Calu3 (cell line): ENCODE results near the gene FOXP1. TPM values are rescaled to one million over a fixed set of nuclear protein-coding genes. Genes with fewer than 3 reads are reported as not detected.
A peak's percentile ranks its signal among the peaks of the same experiment; 100 is the strongest.

Source experiments
- BruUV-seq: library from RNA; stranded (reverse); fragments of 400-500 nt; replicated peaks from 2 replicates; lab custom pipeline; 2021; lab: Mats Ljungman, UMichigan
- CTCF ChIA-PET: fragments of 300-600 bp; sonication (Branson Sonifier 250); formaldehyde crosslinking; loops from one replicate; lab custom pipeline; 2022; ENCODE audit warnings: antibody characterized with exemption; lab: Charles Lee
- DNase-seq: peaks from one replicate; pipeline ENCODE4 v3.0.0; 2022
- H3K27ac Mint-ChIP-seq: one replicate; pipeline ENCODE4 v1.8.0; 2022; ENCODE audit warnings: mixed read lengths; ENCODE audit not compliant: unreplicated experiment
- H3K27me3 Mint-ChIP-seq: one replicate; pipeline ENCODE4 v1.8.0; 2022; ENCODE audit warnings: mixed read lengths; ENCODE audit not compliant: unreplicated experiment
- H3K36me3 Mint-ChIP-seq: one replicate; pipeline ENCODE4 v1.8.0; 2022; ENCODE audit warnings: mild to moderate bottlenecking, moderate library complexity, mixed read lengths; ENCODE audit not compliant: insufficient read depth, unreplicated experiment
- H3K4me1 Mint-ChIP-seq: one replicate; pipeline ENCODE4 v1.8.0; 2022; ENCODE audit warnings: mild to moderate bottlenecking, low read depth, mixed read lengths; ENCODE audit not compliant: unreplicated experiment
- H3K4me3 Mint-ChIP-seq: one replicate; pipeline ENCODE4 v1.8.0; 2022; ENCODE audit warnings: mild to moderate bottlenecking, low read depth, moderate library complexity, mixed read lengths; ENCODE audit not compliant: unreplicated experiment
- H3K9me3 Mint-ChIP-seq: one replicate; pipeline ENCODE4 v1.8.0; 2022; ENCODE audit warnings: low read depth, mixed read lengths; ENCODE audit not compliant: unreplicated experiment
- CTCF ChIP-seq: fragments of 200-600 bp; IDR thresholded peaks from one replicate; pipeline ENCODE4 v1.8.0; 2022; ENCODE audit warnings: antibody characterized with exemption; ENCODE audit not compliant: unreplicated experiment
- intact Hi-C: fragments of 100-400 bp; cut with micrococcal nuclease; formaldehyde crosslinking; loops from one replicate; pipeline ENCODE4 v1.10.0; 2022; ENCODE audit not compliant: unreplicated experiment
- total RNA-seq: library from RNA; stranded (reverse); gene quantifications from 2 replicates; pipeline ENCODE4 v1.2.3, GENCODE V29; 2022

Gene FOXP1
- total RNA-seq, 1 experiment from 2014 or later: 82.8 TPM

GRCh38 chr3:71139496-71139895, 444.0 kb downstream of the FOXP1 start:
- no peak for DNase-seq
- peaks cover 5% of the 10 kb centered on the region for H3K36me3 Mint-ChIP-seq
- CTCF ChIA-PET: no interaction called here
- no peak for TF ChIP-seq CTCF
- H3K27me3 Mint-ChIP-seq: no peaks in the 10 kb centered on the region
- peaks cover 29% of the 10 kb centered on the region for H3K4me1 Mint-ChIP-seq
- H3K4me3 Mint-ChIP-seq: no peak overlapping the region
- no peak overlapping the region for H3K27ac Mint-ChIP-seq
- intact Hi-C loops: no loop called here
- H3K9me3 Mint-ChIP-seq: no peaks in the 10 kb centered on the region
- BruUV-seq: no TSS peak

GRCh38 chr3:71138410-71138809, 445.1 kb downstream of the FOXP1 start:
- H3K9me3 Mint-ChIP-seq: no peaks in the 10 kb centered on the region
- H3K4me3 Mint-ChIP-seq: no peak overlapping the region
- H3K36me3 Mint-ChIP-seq: peaks cover 8% of the 10 kb centered on the region
- intact Hi-C loops: no loop called here
- DNase-seq: no peak
- H3K27ac Mint-ChIP-seq: no peak overlapping the region
- TF ChIP-seq CTCF: no peak
- peaks cover 34% of the 10 kb centered on the region for H3K4me1 Mint-ChIP-seq
- no peaks in the 10 kb centered on the region for H3K27me3 Mint-ChIP-seq
- BruUV-seq: no TSS peak
- CTCF ChIA-PET: no interaction called here

- peaks cover 38% of the 10 kb centered on the region for H3K4me1 Mint-ChIP-seq
- CTCF ChIA-PET: no interaction called here
- intact Hi-C loops: loop anchor here (2.0 kb wide), 1 partner anchor 159 kb away; no protein-coding TSS in a partner anchor
- H3K27me3 Mint-ChIP-seq: no peaks in the 10 kb centered on the region
- H3K27ac Mint-ChIP-seq: no peak overlapping the region
- no peak for DNase-seq
- TF ChIP-seq CTCF: no peak
- no peak overlapping the region for H3K4me3 Mint-ChIP-seq
- peaks cover 4% of the 10 kb centered on the region for H3K36me3 Mint-ChIP-seq
- no TSS peak for BruUV-seq
- H3K9me3 Mint-ChIP-seq: no peaks in the 10 kb centered on the region
Observed at GRCh38 chr3:71136276-71136675, 447.3 kb downstream of the FOXP1 start.

- Mint-ChIP-seq H3K4me1 (peaks cover 40% of the 10 kb centered on the region), H3K9me3 (no peaks in the 10 kb centered on the region), H3K27ac (peak overlapping the region; percentile 89), H3K4me3 (peak overlapping the region; percentile 60), H3K27me3 (no peaks in the 10 kb centered on the region), H3K36me3 (peaks cover 5% of the 10 kb centered on the region)
- BruUV-seq: no TSS peak
- no peak for TF ChIP-seq CTCF
- intact Hi-C loops: loop anchor here (2.0 kb wide), 1 partner anchor 159 kb away; no protein-coding TSS in a partner anchor
- DNase-seq: no peak
- CTCF ChIA-PET: interaction anchor here (0.6 kb wide), 2 partner anchors 132 to 445 kb away, joined by 3 read pairs; no protein-coding TSS in a partner anchor
Observed at GRCh38 chr3:71135373-71136088, 448.0 kb downstream of the FOXP1 start.
